Activated CD8-positive, alpha-beta T cell treated with anti-CD3 and anti-CD28 coated beads for 36 hours (primary cell): ENCODE measurements around the gene DGKG. TPM values are rescaled to one million over a fixed set of nuclear protein-coding genes. Genes with fewer than 3 reads are reported as not detected.

Source experiments
- ATAC-seq: fragments of 200-7000 bp; cut with Tn5 transposase; one replicate; pipeline ENCODE4 v1.10.0; 2021; ENCODE audit warnings: mild to moderate bottlenecking, moderate library complexity
- CTCF ChIA-PET: fragments of 350-600 bp; sonication (Branson Sonifier 250); formaldehyde crosslinking; loops from one replicate; lab custom pipeline; 2021; ENCODE audit warnings: antibody characterized with exemption; lab: Charles Lee
- POLR2A ChIA-PET: fragments of 350-600 bp; sonication (Branson Sonifier 250); formaldehyde crosslinking; loops from one replicate; lab custom pipeline; 2021; ENCODE audit warnings: antibody characterized with exemption; lab: Charles Lee
- DNase-seq: peaks from one replicate; pipeline ENCODE4 v3.0.0-alpha.2; 2020
- H3K27ac Mint-ChIP-seq: one replicate; pipeline ENCODE4 v1.8.0; 2021; ENCODE audit warnings: mild to moderate bottlenecking, mixed read lengths
- H3K27me3 Mint-ChIP-seq: one replicate; pipeline ENCODE4 v1.8.0; 2021; ENCODE audit warnings: mixed read lengths
- H3K36me3 Mint-ChIP-seq: one replicate; pipeline ENCODE4 v1.8.0; 2021; ENCODE audit warnings: low read depth, mixed read lengths
- H3K4me1 Mint-ChIP-seq: one replicate; pipeline ENCODE4 v1.8.0; 2021; ENCODE audit warnings: low read depth, mixed read lengths
- H3K4me3 Mint-ChIP-seq: one replicate; pipeline ENCODE4 v1.8.0; 2021; ENCODE audit warnings: mild to moderate bottlenecking, moderate library complexity, mixed read lengths
- H3K9me3 Mint-ChIP-seq: one replicate; pipeline ENCODE4 v1.8.0; 2021; ENCODE audit warnings: mixed read lengths
- intact Hi-C: fragments of 100-400 bp; cut with micrococcal nuclease; formaldehyde crosslinking; loops from one replicate; pipeline ENCODE4 v1.10.0; 2022
- total RNA-seq, 2 experiments: library from RNA; stranded (reverse); gene quantifications; one replicate each; pipeline ENCODE4 v1.2.3, GENCODE V29; 2021
- TF ChIP-seq, protein P1 (sequence below): fragments of 200-600 bp; IDR thresholded peaks from one replicate; pipeline ENCODE4 v1.8.0; 2022; ENCODE audit warnings: antibody characterized with exemption, mild to moderate bottlenecking

DGKG gene
- total RNA-seq, 2 experiments from 2014 or later: 0.18 to 0.36 TPM

DNA sequence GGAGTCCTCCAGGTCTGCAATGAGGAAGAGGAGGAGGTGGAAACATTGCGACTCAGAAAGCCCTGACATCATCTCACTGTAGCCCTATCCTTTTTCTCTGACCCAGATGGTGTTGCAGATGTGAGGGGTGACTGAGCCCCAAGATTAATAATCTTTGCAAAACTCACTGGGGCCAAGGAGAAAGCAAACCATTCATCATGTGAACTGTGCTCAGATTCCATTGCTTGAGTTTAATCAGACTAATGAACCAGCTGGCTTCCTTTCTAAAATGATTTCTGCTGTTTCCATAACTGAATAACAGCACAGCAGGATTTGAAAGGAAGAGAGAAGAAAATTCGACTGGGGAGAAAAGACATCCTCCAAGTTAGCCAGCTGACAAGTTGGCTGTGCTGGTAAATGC, 13.4 kb upstream of the DGKG start:
- Mint-ChIP-seq H3K4me1 (peaks cover 4% of the 10 kb centered on the region), H3K36me3 (no peaks in the 10 kb centered on the region), H3K4me3 (no peak overlapping the region), H3K27me3 (peaks cover 23% of the 10 kb centered on the region), H3K9me3 (peaks cover 4% of the 10 kb centered on the region), H3K27ac (no peak overlapping the region)
- TF ChIP-seq, protein P1, sequence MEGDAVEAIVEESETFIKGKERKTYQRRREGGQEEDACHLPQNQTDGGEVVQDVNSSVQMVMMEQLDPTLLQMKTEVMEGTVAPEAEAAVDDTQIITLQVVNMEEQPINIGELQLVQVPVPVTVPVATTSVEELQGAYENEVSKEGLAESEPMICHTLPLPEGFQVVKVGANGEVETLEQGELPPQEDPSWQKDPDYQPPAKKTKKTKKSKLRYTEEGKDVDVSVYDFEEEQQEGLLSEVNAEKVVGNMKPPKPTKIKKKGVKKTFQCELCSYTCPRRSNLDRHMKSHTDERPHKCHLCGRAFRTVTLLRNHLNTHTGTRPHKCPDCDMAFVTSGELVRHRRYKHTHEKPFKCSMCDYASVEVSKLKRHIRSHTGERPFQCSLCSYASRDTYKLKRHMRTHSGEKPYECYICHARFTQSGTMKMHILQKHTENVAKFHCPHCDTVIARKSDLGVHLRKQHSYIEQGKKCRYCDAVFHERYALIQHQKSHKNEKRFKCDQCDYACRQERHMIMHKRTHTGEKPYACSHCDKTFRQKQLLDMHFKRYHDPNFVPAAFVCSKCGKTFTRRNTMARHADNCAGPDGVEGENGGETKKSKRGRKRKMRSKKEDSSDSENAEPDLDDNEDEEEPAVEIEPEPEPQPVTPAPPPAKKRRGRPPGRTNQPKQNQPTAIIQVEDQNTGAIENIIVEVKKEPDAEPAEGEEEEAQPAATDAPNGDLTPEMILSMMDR: no peak
- DNase-seq (no peak), ATAC-seq (no peak)
- ChIA-PET CTCF (no interaction called here), POLR2A (no interaction called here)
- intact Hi-C loops: no loop called here

DNA sequence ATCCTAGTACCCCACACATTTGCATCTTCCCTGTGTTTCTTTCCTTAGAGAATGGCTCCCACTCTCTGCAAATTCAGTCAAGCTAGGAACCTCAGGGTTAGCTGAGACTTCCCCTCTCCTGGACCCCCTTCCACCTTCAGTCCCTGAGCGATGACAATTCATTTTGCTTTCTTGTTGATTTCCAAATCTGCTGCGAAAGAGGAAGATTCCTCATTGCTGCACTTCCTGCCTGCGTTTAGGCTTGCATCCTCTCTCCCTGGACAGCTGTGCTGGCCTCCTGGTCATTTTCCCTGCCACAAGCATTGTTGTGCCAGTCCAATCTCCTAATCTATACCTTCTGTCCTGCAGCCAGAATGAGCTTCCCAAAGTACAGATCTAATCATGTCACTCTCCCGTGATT, 12.3 kb upstream of the DGKG start:
- CTCF ChIA-PET: no interaction called here
- H3K4me3 Mint-ChIP-seq: no peak overlapping the region

GRCh38 chr3:186369217-186369616, 7.2 kb upstream of the DGKG start:
- CTCF ChIA-PET: no interaction called here
- intact Hi-C loops: no loop called here
- Mint-ChIP-seq H3K9me3 (no peaks in the 10 kb centered on the region), H3K36me3 (no peaks in the 10 kb centered on the region), H3K4me3 (no peak overlapping the region), H3K27me3 (peaks cover 20% of the 10 kb centered on the region), H3K4me1 (no peaks in the 10 kb centered on the region), H3K27ac (no peak overlapping the region)
- ATAC-seq (no peak), DNase-seq (no peak)
- POLR2A ChIA-PET: no interaction called here
- TF ChIP-seq, protein P1: no peak

More for the DNA sequence above, 12.3 kb upstream of the DGKG start:
- peaks cover 24% of the 10 kb centered on the region for H3K27me3 Mint-ChIP-seq
- H3K9me3 Mint-ChIP-seq: peaks cover 4% of the 10 kb centered on the region
- ATAC-seq: no peak
- peaks cover 2% of the 10 kb centered on the region for H3K4me1 Mint-ChIP-seq
- H3K36me3 Mint-ChIP-seq: no peaks in the 10 kb centered on the region
- no peak overlapping the region for H3K27ac Mint-ChIP-seq
- POLR2A ChIA-PET: no interaction called here
- DNase-seq: no peak
- intact Hi-C loops: no loop called here
- TF ChIP-seq, protein P1: no peak

GRCh38 chr3:186368717-186369116, 6.7 kb upstream of the DGKG start:
- intact Hi-C loops: no loop called here
- no peak overlapping the region for H3K4me3 Mint-ChIP-seq
- CTCF ChIA-PET: no interaction called here
- no peak for ATAC-seq
- TF ChIP-seq, protein P1: no peak
- no peaks in the 10 kb centered on the region for H3K36me3 Mint-ChIP-seq
- POLR2A ChIA-PET: no interaction called here
- H3K27ac Mint-ChIP-seq: no peak overlapping the region
- H3K27me3 Mint-ChIP-seq: peaks cover 21% of the 10 kb centered on the region
- H3K9me3 Mint-ChIP-seq: no peaks in the 10 kb centered on the region
- no peak for DNase-seq
- no peaks in the 10 kb centered on the region for H3K4me1 Mint-ChIP-seq

- no peaks in the 10 kb centered on the region for H3K9me3 Mint-ChIP-seq
- H3K27ac Mint-ChIP-seq: no peak overlapping the region
- intact Hi-C loops: no loop called here
- DNase-seq (no peak), ATAC-seq (no peak)
- H3K27me3 Mint-ChIP-seq: peaks cover 27% of the 10 kb centered on the region
- POLR2A ChIA-PET: no interaction called here
- CTCF ChIA-PET: interaction anchor here (1.2 kb wide), 1 partner anchor 247 kb away, joined by 3 read pairs; no protein-coding TSS in a partner anchor
- no peak overlapping the region for H3K4me3 Mint-ChIP-seq
- TF ChIP-seq, protein P1: no peak
- no peaks in the 10 kb centered on the region for H3K36me3 Mint-ChIP-seq
- H3K4me1 Mint-ChIP-seq: no peaks in the 10 kb centered on the region
Observed at GRCh38 chr3:186368176-186368575, 6.1 kb upstream of the DGKG start.
